ENCODE results near the gene CDC42EP5.

GRCh38 chr19:54448774-54449700 lies 24.1 kb downstream of the CDC42EP5 start, which contains the start of gene LENG8:
- TF ChIP-seq TCF12 (IDR thresholded peaks at IDR 0.05) (no peak), POLR2AphosphoS5 (IDR thresholded peaks at IDR 0.05; ENCODE audit: low read depth, low read length) (peak; percentile 96), CTCF (IDR thresholded peaks at IDR 0.05) (no peak), IRF3 (IDR thresholded peaks at IDR 0.05; ENCODE audit: low read depth, low read length) (no peak), USF2 (IDR thresholded peaks at IDR 0.05; ENCODE audit: borderline replicate concordance, low read depth, low read length) (no peak)
